HepG2 (cell line): ENCODE data around the gene AGAP1. TPM values are rescaled to one million over a fixed set of nuclear protein-coding genes. Genes with fewer than 3 reads are reported as not detected.

Experiments
- ATAC-seq: fragments of 200-7000 bp; cut with Tn5 transposase; 3 replicates; pipeline ENCODE4 v1.9.1; 2020; ENCODE audit warnings: mild to moderate bottlenecking, moderate library complexity
- BruUV-seq: library from RNA; stranded (reverse); fragments of 400-500 nt; replicated peaks from 2 replicates; lab custom pipeline; 2021; lab: Mats Ljungman, UMichigan
- CTCF ChIA-PET: fragments of 300-600 bp; formaldehyde crosslinking; extraction: SDS; loops from one replicate; lab custom pipeline; 2021; ENCODE audit warnings: low total read pairs, inconsistent platforms, low intra/inter-chr PET ratio; lab: Yijun Ruan, JAX
- POLR2A ChIA-PET: fragments of 350-600 bp; sonication (Branson Sonifier 250); formaldehyde crosslinking; loops from one replicate; lab custom pipeline; 2020; ENCODE audit warnings: antibody characterized with exemption, inconsistent platforms; lab: Yijun Ruan, JAX
- DNase-seq: peaks from one replicate; pipeline ENCODE4 v3.0.0-alpha.2; 2015; ENCODE audit warnings: low spot score
- FAIRE-seq: peaks from 3 replicates; lab custom pipeline; 2011; peaks lifted over from hg19 to GRCh38; lab: Jason Lieb, UNC
- H2AFZ ChIP-seq: one replicate; pipeline ENCODE4 v1.6.1; 2011; ENCODE audit warnings: low read length, inconsistent platforms
- H3K27ac ChIP-seq: fragments of 300-600 bp; 3 replicates; pipeline ENCODE4 v1.8.0; 2011; ENCODE audit warnings: mixed run types, mild to moderate bottlenecking, mixed read lengths, low read length, inconsistent platforms; ENCODE audit not compliant: insufficient read depth; ENCODE audit errors: extremely low read length
- H3K27me3 ChIP-seq, 2 experiments: fragments of 200-600 bp in 1 of 2; 2 replicates in 1 of 2; 3 replicates in 1 of 2; pipeline versions ENCODE4 v1.6.0 to v1.8.0; 2011; ENCODE audit warnings: low read length in 2 of 2, mild to moderate bottlenecking in 2 of 2, moderate library complexity in 2 of 2, inconsistent platforms in 1 of 2; ENCODE audit not compliant: insufficient read depth in 2 of 2, control insufficient read depth in 1 of 2
- H3K36me3 ChIP-seq, 2 experiments: fragments of 200-600 bp in 1 of 2; replicated peaks in 1 of 2; 2 replicates in 1 of 2; 3 replicates in 1 of 2; pipeline versions ENCODE4 v1.5.1 to v1.8.0; 2011; ENCODE audit warnings: low read length in 2 of 2, inconsistent platforms in 1 of 2; ENCODE audit not compliant: insufficient read depth in 2 of 2, control insufficient read depth in 1 of 2
- H3K4me1 ChIP-seq: 2 replicates; pipeline ENCODE4 v1.5.1; 2012; ENCODE audit warnings: low read length, inconsistent platforms; ENCODE audit not compliant: insufficient read depth
- H3K4me2 ChIP-seq: 2 replicates; pipeline ENCODE4 v1.6.0; 2011; ENCODE audit warnings: low read depth, low read length, inconsistent platforms
- H3K4me3 ChIP-seq, 3 experiments: fragments of 200-600 bp in 1 of 3; sonication (generic), shearing (Covaris generic) in 1 of 3; replicated peaks in 1 of 3; 2 replicates each; pipeline ENCODE4 v1.5.1; 2011 to 2016; ENCODE audit warnings: low read length in 3 of 3, inconsistent platforms in 2 of 3, low read depth in 2 of 3, mild to moderate bottlenecking in 2 of 3, control low read depth in 1 of 3, mixed read lengths in 1 of 3; ENCODE audit not compliant: insufficient read depth in 1 of 3
- H3K79me2 ChIP-seq: one replicate; pipeline ENCODE4 v1.6.1; 2011; ENCODE audit warnings: low read length, inconsistent platforms; ENCODE audit not compliant: insufficient read depth
- H3K9ac ChIP-seq: 2 replicates; pipeline ENCODE4 v1.6.0; 2011; ENCODE audit warnings: mild to moderate bottlenecking, low read depth, low read length, inconsistent platforms; ENCODE audit not compliant: insufficient read depth
- H3K9me3 ChIP-seq: 2 replicates; pipeline ENCODE4 v1.5.1; 2012; ENCODE audit warnings: mild to moderate bottlenecking, low read length
- H4K20me1 ChIP-seq: 2 replicates; pipeline ENCODE4 v1.6.0; 2011; ENCODE audit warnings: inconsistent platforms, mild to moderate bottlenecking, low read length, moderate library complexity; ENCODE audit not compliant: insufficient read depth
- CHD4 ChIP-seq: fragments of 200-600 bp; sonication (generic); IDR thresholded peaks from 2 replicates; pipeline ENCODE4 v1.7.0; 2017; ENCODE audit warnings: mild to moderate bottlenecking, low read length, borderline replicate concordance
- HNF1B ChIP-seq: sonication (generic); formaldehyde crosslinking; IDR thresholded peaks from 2 replicates; pipeline ENCODE4 v1.5.1; 2020; ENCODE audit warnings: mild to moderate bottlenecking, moderate library complexity, missing genetic modification reagents
- ISX ChIP-seq: sonication (generic); formaldehyde crosslinking; conservative IDR thresholded peaks from 2 replicates; pipeline ENCODE4 v1.5.0; 2020; ENCODE audit warnings: missing genetic modification reagents
- MAFK ChIP-seq, 2 experiments: IDR thresholded peaks in 1 of 2; conservative IDR thresholded peaks in 1 of 2; 2 replicates each; pipeline ENCODE4 v1.6.1; 2011; ENCODE audit warnings: improper control_type of control experiment in 2 of 2, low read length in 2 of 2
- NCOA1 ChIP-seq: sonication (generic); formaldehyde crosslinking; IDR thresholded peaks from 2 replicates; pipeline ENCODE4 v1.9.0; 2021; ENCODE audit warnings: missing genetic modification reagents
- NCOA2 ChIP-seq: sonication (generic); formaldehyde crosslinking; IDR thresholded peaks from 2 replicates; pipeline ENCODE4 v1.8.0; 2022; ENCODE audit warnings: inconsistent platforms
- NFATC3 ChIP-seq: sonication (generic); formaldehyde crosslinking; IDR thresholded peaks from 2 replicates; pipeline ENCODE4 v1.5.1; 2020; ENCODE audit warnings: mild to moderate bottlenecking, missing genetic modification reagents
- PAX8 ChIP-seq: sonication (generic); formaldehyde crosslinking; IDR thresholded peaks from 2 replicates; pipeline ENCODE4 v1.8.0; 2022; ENCODE audit warnings: mild to moderate bottlenecking, missing genetic modification reagents, borderline replicate concordance
- SNAI1 ChIP-seq: sonication (generic); formaldehyde crosslinking; IDR thresholded peaks from 2 replicates; pipeline ENCODE4 v1.5.0; 2020; ENCODE audit warnings: mild to moderate bottlenecking, missing genetic modification reagents, borderline replicate concordance
- SPEN ChIP-seq: sonication (generic); formaldehyde crosslinking; IDR thresholded peaks from 2 replicates; pipeline ENCODE4 v1.5.1; 2020; ENCODE audit warnings: low read depth, mild to moderate bottlenecking, missing genetic modification reagents
- TSC22D2 ChIP-seq: sonication (generic); formaldehyde crosslinking; IDR thresholded peaks from 2 replicates; pipeline ENCODE4 v1.5.1; 2020; ENCODE audit warnings: missing genetic modification reagents, mild to moderate bottlenecking, borderline replicate concordance
- ZNF660 ChIP-seq: sonication (generic); formaldehyde crosslinking; IDR thresholded peaks from 2 replicates; pipeline ENCODE4 v1.5.1; 2020; ENCODE audit warnings: mild to moderate bottlenecking, low read depth, missing genetic modification reagents, borderline replicate concordance
- ZNF75D ChIP-seq: sonication (generic); formaldehyde crosslinking; IDR thresholded peaks from 2 replicates; pipeline ENCODE4 v1.8.1; 2023; ENCODE audit warnings: missing genetic modification reagents, mild to moderate bottlenecking, borderline replicate concordance
- WGBS: methylation state at CpG from one replicate; pipeline ENCODE4 v1.1.6; 2017; ENCODE audit warnings: low lambda C conversion rate; 5-methylcytosine and 5-hydroxymethylcytosine counted together
- in situ Hi-C: cut with HindIII; loops from 2 replicates; pipeline ENCODE4 v1.10.0; 2017; ENCODE audit warnings: low pct_unique_long_range_greater_than_20kb; ENCODE audit not compliant: extremely low pct_ligation_motif_present
- intact Hi-C: fragments of 100-400 bp; cut with micrococcal nuclease; formaldehyde crosslinking; loops from one replicate; pipeline ENCODE4 v1.10.0; 2022; ENCODE audit not compliant: unreplicated experiment
- polyA plus RNA-seq, 8 experiments: library from polyadenylated mRNA; depleted of rRNA in 3 of 8; stranded (reverse) in 7 of 8; unstranded in 1 of 8; fragments of >200 nt; fragmentation: Illumina TruSeq in 4 of 8; extraction: Trizol in 4 of 8; gene quantifications; 2 replicates each; pipeline versions ENCODE4 v1.2.1 to v1.2.3, GENCODE V29; 2011 to 2016; ENCODE audit warnings: low read depth in 4 of 8, missing spikeins in 1 of 8, mixed read lengths in 1 of 8; ENCODE audit not compliant: insufficient read depth in 1 of 8
- total RNA-seq, 5 experiments: library from RNA; depleted of rRNA; stranded (reverse); fragments of >200 nt; fragmentation: Illumina TruSeq; extraction: Trizol; gene quantifications; 2 replicates each; pipeline ENCODE4 v1.2.3, GENCODE V29; 2016; ENCODE audit warnings: low read depth in 1 of 5
- TF ChIP-seq, protein P1 (sequence below): sonication (generic); formaldehyde crosslinking; IDR thresholded peaks from 2 replicates; pipeline ENCODE4 v1.5.0; 2020; ENCODE audit warnings: mild to moderate bottlenecking, missing genetic modification reagents

Gene AGAP1
- total and polyA plus RNA-seq, 2 of the 13 experiments (the other 11 are each of a cell fraction or from before 2014, with no cell fraction given): 21.2 to 32.7 TPM

- 96% methylated on average over 7 of the region's 7 CpGs for WGBS
- DNase-seq (no peak), FAIRE-seq (no peak), ATAC-seq (no peak)
- Histone ChIP-seq H3K79me2 (no peaks in the 10 kb centered on the region), H2AFZ (no peak overlapping the region), H3K36me3 (peaks cover 7 to 24% of the 10 kb centered on the region in 2 experiments; a peak in 3 of 5 replicates), H3K27ac (no peak overlapping the region), H3K4me2 (no peak overlapping the region), H3K27me3 (no peaks in the 10 kb centered on the region), H3K4me3 (no peak overlapping the region), H3K4me1 (no peaks in the 10 kb centered on the region), H3K9me3 (no peaks in the 10 kb centered on the region), H3K9ac (no peak overlapping the region), H4K20me1 (0 out of 2 replicates have a peak, but pooled peaks cover 3% of the 10 kb centered on the region)
- CTCF ChIA-PET: no interaction called here
- intact Hi-C loops (no loop called here), in situ Hi-C loops (no loop called here)
- BruUV-seq: no TSS peak
- TF ChIP-seq MAFK (conservative IDR thresholded peaks at IDR 0.05 in 1 of 2, IDR thresholded peaks at IDR 0.05 in 1 of 2; ENCODE audit: low read length in 2 of 2): no peak
- no peak for TF ChIP-seq ZNF660 (CRISPR knock-in tag)
- no peak for TF ChIP-seq CHD4
- no peak for TF ChIP-seq PAX8 (CRISPR knock-in tag)
- TF ChIP-seq HNF1B (CRISPR knock-in tag): no peak
- TF ChIP-seq ZNF75D (CRISPR knock-in tag): no peak
- TF ChIP-seq, protein P1, sequence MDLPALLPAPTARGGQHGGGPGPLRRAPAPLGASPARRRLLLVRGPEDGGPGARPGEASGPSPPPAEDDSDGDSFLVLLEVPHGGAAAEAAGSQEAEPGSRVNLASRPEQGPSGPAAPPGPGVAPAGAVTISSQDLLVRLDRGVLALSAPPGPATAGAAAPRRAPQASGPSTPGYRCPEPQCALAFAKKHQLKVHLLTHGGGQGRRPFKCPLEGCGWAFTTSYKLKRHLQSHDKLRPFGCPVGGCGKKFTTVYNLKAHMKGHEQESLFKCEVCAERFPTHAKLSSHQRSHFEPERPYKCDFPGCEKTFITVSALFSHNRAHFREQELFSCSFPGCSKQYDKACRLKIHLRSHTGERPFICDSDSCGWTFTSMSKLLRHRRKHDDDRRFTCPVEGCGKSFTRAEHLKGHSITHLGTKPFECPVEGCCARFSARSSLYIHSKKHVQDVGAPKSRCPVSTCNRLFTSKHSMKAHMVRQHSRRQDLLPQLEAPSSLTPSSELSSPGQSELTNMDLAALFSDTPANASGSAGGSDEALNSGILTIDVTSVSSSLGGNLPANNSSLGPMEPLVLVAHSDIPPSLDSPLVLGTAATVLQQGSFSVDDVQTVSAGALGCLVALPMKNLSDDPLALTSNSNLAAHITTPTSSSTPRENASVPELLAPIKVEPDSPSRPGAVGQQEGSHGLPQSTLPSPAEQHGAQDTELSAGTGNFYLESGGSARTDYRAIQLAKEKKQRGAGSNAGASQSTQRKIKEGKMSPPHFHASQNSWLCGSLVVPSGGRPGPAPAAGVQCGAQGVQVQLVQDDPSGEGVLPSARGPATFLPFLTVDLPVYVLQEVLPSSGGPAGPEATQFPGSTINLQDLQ (CRISPR knock-in tag): no peak
- TF ChIP-seq SPEN (CRISPR knock-in tag): no peak
- TF ChIP-seq NCOA1 (CRISPR knock-in tag): no peak
- TF ChIP-seq NFATC3 (CRISPR knock-in tag): no peak
- no peak for TF ChIP-seq NCOA2
- no peak for TF ChIP-seq SNAI1 (CRISPR knock-in tag)
- TF ChIP-seq ISX (CRISPR knock-in tag): no peak
- no peak for TF ChIP-seq TSC22D2
- POLR2A ChIA-PET: no interaction called here
Measured at GRCh38 chr2:235734168-235734567, 240.3 kb downstream of the AGAP1 start.
